SK-N-MC (cell line): ENCODE results near the gene TBC1D22A.
"Not testable (repeated sequence)": the region's sequence is repeated elsewhere in the genome, so short reads cannot be mapped to it uniquely, and the experiment has no call there.

ENCODE experiments used
- DNase-seq: peaks from one replicate; pipeline ENCODE4 v3.0.0-alpha.2; 2011; ENCODE audit warnings: low read depth, low spot score
- H3K27ac ChIP-seq: fragments of 200-600 bp; sonication (generic); 2 replicates; pipeline ENCODE4 v1.5.1; 2016; ENCODE audit warnings: mixed run types
- H3K36me3 ChIP-seq: fragments of 200-600 bp; sonication (generic); 2 replicates; pipeline ENCODE4 v1.6.1; 2017; ENCODE audit warnings: antibody characterized with exemption, low read length, mixed read lengths; ENCODE audit not compliant: insufficient read depth
- H3K4me3 ChIP-seq: fragments of 200-600 bp; sonication (generic); 2 replicates; pipeline ENCODE4 v1.5.1; 2016
- H3K9ac ChIP-seq: fragments of 200-600 bp; sonication (generic); 2 replicates; pipeline ENCODE4 v1.8.0; 2017; ENCODE audit warnings: mixed run types, mixed read lengths; ENCODE audit not compliant: insufficient read length
- H3K9me3 ChIP-seq: fragments of 200-600 bp; sonication (generic); 2 replicates; pipeline ENCODE4 v1.6.1; 2017; ENCODE audit warnings: low read depth, mild to moderate bottlenecking, antibody characterized with exemption, low read length, moderate library complexity, mixed read lengths
- EZH2 ChIP-seq: fragments of 200-600 bp; sonication (generic); IDR thresholded peaks from one replicate; pipeline ENCODE4 v1.6.1; 2017; ENCODE audit warnings: antibody characterized with exemption
- FOXP2 ChIP-seq: optimal IDR thresholded peaks from 2 replicates; pipeline ENCODE3; 2011; ENCODE audit warnings: mild to moderate bottlenecking, moderate library complexity; ENCODE audit not compliant: insufficient read depth; ENCODE audit errors: extremely low read length, control extremely low read depth
- POLR2AphosphoS5 ChIP-seq: IDR thresholded peaks from 2 replicates; pipeline ENCODE4 v1.6.1; 2012; ENCODE audit warnings: mild to moderate bottlenecking, low read depth, low read length, borderline replicate concordance

The TBC1D22A gene

DNA sequence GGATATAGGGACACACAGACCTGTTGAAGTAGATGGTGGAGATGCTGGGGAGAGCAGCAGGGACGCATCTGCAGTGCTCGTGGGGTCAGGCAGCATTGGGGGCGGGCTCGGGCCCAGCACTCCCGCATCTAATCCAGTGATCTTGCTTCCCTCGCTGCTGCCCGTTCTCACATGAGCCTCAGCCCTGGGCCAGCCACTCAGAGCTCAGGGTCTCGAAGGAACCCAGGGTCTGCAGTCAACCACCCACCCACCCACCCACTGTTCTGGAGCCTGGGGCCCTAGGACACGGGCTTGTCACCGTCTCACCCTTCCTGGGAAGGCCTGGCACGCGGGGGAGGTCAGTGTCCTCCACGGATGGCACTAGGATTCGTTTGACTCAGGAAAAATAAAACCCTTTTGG is 406.0 kb downstream of the TBC1D22A start:
- H3K9me3 ChIP-seq, result no peaks in the 10 kb centered on the region
- H3K9ac ChIP-seq, result no peak overlapping the region
- no peak for DNase-seq
- no peak overlapping the region for H3K4me3 ChIP-seq
- no peak overlapping the region for H3K27ac ChIP-seq
- no peaks in the 10 kb centered on the region for H3K36me3 ChIP-seq
- no peak for TF ChIP-seq EZH2
- TF ChIP-seq FOXP2, result no peak
- no peak for TF ChIP-seq POLR2AphosphoS5

DNA sequence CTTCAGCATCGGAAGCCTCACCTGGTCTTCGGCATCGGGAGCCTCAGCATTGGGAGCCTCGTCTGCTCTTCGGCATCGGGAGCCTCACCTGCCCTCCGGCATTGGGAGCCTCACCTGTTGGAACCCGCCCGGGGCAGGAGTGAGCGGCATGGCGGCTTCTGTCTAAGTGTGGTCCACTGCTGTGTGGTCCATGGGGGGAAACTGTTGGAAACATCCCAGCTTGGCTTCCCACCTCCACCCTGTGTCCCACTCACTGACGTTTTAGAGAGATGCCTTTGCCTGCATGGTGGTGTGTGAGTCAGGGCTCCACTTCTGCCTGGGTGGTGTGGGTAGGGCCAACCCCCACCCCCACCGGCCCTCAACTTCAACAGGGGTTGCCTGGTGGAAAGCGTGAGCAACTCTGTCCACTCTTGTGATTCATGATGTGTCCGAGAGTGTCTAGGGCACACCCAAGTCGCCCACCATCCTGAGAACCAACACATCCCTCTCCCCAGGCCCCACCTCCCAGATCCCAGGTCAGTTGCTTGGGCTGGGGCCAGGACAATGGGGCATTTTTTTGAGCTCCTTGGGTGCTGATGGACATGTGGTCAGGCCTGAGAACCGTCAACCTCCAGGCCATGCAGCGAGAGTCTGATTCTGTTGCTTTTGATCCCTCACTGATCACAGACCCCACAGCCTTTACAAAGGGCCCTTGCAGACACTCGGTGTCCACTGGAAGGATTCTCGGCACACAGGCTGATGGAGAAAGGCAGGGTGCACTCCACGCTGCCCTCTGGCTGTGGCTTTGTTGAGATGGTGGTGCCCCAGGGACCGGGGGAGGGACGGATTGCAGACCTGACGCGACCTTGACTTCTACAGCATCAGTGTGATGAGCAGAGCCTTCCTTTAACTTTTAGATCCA is 406.7 kb downstream of the TBC1D22A start:
- H3K9me3 ChIP-seq, result no peaks in the 10 kb centered on the region
- H3K36me3 ChIP-seq, result no peaks in the 10 kb centered on the region
- DNase-seq, result no peak
- TF ChIP-seq EZH2 (no peak), POLR2AphosphoS5 (no peak), FOXP2 (no peak)
- H3K4me3 ChIP-seq, result no peak overlapping the region
- no peak overlapping the region for H3K27ac ChIP-seq
- no peak overlapping the region for H3K9ac ChIP-seq

DNA sequence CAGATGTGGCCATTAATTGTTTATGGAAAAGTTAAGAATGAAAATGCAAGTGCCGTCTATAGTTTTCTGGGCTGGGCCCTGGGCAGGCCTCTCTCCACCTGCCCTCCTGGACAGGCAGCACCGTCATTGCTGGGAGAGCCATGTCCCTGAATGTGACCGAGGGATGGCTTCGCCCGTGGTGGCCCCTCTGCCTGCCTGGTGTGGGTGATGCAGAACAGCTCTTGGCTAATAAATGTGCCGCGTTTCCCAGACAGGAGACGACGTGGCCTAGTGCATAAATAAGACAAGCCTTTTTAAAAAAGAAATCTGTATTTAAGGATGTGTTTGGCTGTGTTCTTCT is 407.3 kb downstream of the TBC1D22A start:
- no peak for DNase-seq
- Histone ChIP-seq H3K9me3 (no peaks in the 10 kb centered on the region), H3K27ac (no peak overlapping the region), H3K9ac (no peak overlapping the region), H3K4me3 (no peak overlapping the region), H3K36me3 (no peaks in the 10 kb centered on the region)
- TF ChIP-seq EZH2 (no peak), POLR2AphosphoS5 (no peak), FOXP2 (no peak)

DNA sequence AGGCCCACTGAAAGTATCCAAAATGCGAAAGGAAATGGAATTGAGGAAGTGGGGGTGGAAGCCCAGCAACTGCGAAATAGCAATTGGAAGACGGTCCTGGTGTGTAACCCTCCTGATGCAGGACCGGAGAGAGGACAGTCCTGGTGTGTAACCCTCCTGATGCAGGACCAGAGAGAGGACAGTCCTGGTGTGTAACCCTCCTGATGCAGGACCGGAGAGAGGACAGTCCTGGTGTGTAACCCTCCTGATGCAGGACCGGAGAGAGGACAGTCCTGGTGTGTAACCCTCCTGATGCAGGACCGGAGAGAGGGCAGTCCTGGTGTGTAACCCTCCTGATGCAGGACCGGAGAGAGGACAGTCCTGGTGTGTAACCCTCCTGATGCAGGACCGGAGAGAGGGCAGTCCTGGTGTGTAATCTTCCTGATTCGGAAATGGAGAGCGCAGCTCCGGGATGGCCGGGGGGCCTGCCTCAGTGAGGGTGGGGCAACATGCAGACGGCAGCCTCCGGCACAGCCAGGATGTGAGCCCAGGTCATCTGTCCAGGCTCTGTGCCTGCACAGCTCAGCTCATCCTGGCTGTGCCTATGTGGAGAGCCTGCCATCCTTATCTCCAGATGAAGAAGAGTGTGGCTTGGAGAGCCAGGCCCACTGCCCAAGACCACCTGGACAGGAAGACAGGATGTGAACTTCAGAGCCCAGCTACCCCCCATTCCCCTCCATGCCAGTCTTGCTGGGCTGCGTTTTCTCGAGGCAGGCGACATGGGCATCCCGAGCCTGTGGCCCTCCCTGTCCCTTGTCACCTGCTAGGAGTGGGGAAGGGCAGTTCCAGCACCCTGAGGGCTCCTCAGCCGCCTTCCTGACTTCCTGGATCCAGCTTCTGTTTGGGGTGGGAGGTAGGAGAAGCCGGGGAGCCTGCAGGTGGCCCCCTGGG is 408.3 kb downstream of the TBC1D22A start:
- H3K27ac ChIP-seq, H3K36me3 ChIP-seq: not testable (repeated sequence)

DNA sequence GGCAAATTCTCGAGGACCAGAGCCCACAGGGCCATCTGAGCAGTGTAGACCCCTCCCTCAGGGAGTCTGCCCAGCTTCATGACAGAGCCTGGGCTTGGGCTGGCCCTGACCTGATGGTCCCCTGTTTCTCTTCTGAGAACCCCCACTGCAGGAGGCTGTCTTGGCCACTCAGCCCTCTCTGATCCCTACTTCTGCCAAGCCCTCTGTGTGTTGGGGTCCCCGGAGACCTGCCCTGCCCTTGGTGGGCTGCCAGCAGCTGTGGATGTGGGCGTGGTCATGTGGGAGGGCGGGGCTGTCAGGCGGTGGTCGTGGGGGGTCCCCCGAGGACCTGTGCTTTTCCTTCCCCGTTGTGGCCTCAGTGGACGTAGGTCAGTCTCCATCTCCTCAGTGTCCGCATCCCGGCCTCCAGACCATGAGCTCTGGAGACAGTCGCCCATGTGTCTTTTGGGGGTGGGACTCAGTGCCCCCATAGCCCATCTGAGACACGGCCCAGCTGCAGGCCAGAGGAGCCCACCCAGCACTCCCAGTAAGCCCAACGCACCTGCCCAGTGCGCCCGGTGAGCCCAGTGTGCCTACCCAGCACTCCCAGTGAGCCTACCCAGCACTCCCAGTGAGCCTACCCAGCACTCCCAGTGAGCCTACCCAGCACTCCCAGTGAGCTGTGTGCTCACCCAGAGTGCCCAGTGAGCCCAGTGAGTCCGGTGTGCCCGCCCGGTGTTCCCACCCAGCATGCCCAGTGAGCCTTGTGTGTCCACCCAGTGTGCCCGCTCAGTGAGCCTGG is 409.2 kb downstream of the TBC1D22A start:
- TF ChIP-seq EZH2, result no peak
- TF ChIP-seq POLR2AphosphoS5, result no peak
- no peak for TF ChIP-seq FOXP2
- no peak overlapping the region for H3K27ac ChIP-seq
- no peak overlapping the region for H3K9ac ChIP-seq
- no peaks in the 10 kb centered on the region for H3K36me3 ChIP-seq
- H3K9me3 ChIP-seq, result no peaks in the 10 kb centered on the region
- no peak overlapping the region for H3K4me3 ChIP-seq
- no peak for DNase-seq

More for the DNA sequence above, 408.3 kb downstream of the TBC1D22A start:
- not testable (repeated sequence) for H3K9ac ChIP-seq, H3K4me3 ChIP-seq, DNase-seq, H3K9me3 ChIP-seq

DNA sequence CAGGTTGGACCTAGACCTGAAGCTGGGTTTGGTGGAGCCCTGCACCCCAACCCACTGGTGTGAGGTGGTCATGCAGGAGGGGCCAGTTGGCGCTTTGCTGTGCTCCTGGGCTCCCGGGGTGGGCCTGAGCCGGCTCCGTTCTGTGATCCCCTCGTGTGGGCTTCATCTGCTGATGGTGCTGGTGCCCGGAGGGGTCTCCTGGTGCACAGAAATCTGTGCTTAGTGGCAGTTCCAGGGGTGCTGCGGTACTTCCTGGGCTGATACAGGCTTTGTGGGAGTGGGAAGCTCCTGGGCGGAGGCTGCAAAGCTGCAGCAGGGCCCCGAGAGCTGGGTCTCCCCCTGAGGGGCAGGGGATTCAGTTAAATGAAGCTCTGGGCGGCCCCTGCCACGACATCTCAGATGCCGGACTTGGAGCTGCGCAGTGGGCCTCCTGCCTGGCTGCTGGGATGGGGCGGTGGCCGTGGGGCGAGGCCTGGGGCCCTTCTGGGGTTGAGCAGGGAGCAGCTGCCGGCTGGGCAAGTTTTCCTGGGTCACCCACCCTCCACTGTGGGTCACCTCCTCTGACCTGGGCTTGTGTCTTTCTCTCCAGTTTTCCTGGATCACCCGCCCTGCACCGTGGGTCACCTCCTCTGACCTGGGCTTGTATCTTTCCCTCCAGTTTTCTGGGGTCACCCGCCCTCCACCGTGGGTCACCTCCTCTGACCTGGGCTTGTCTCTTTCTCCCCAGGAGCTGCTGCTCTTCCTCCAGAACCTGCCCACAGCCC is 410.5 kb downstream of the TBC1D22A start:
- Histone ChIP-seq H3K9ac (no peak overlapping the region), H3K36me3 (no peaks in the 10 kb centered on the region), H3K27ac (no peak overlapping the region), H3K4me3 (no peak overlapping the region), H3K9me3 (no peaks in the 10 kb centered on the region)
- no peak for TF ChIP-seq POLR2AphosphoS5
- no peak for TF ChIP-seq EZH2
- TF ChIP-seq FOXP2, result no peak
- no peak for DNase-seq

DNA sequence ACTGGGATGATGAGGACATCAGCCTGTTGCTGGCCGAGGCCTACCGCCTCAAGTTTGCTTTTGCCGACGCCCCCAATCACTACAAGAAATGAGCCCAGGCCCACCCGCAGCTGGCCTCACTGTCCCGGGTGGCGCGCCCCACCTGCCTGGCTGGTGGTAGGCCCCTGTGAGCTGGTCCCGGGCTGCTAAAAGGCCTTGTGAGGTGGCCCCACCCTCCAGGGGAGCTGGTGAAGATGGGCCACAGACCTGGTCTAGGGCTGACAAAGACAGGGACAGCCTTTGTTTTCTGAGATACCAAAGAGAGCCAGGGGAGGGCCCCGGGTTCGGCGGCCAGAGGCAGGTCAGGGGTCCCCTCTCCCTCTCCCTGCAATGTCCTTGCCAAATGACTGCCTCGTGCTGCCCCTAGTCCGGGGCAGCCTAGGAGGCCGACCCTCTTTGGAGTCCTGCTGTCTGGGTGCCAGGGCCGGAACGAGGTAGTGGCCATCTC is 411.1 kb downstream of the TBC1D22A start:
- Histone ChIP-seq H3K27ac (no peak overlapping the region), H3K36me3 (no peaks in the 10 kb centered on the region), H3K9me3 (no peaks in the 10 kb centered on the region), H3K4me3 (no peak overlapping the region), H3K9ac (no peak overlapping the region)
- no peak for DNase-seq
- TF ChIP-seq FOXP2, result no peak
- no peak for TF ChIP-seq EZH2
- no peak for TF ChIP-seq POLR2AphosphoS5

DNA sequence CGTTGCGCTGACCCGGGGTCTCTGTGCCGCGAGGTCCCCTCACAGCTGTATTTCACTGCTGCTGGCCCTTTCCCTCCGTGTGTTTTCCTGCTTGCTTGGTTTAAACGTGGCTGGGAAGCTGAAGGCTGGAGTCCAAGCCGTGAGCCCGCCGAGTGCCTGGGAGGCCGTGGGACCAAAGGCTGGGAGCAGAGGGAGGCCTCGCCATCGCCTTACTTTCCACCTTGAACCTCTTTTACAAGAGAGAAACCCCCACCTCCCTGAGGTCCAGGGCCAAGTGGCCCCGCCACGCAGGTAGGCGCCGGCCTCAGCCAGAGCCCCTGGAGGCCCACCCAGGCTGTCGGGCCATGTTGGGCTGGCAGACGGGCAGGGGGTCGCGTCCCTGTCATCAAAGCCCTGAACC is 411.6 kb downstream of the TBC1D22A start:
- Histone ChIP-seq H3K4me3 (no peak overlapping the region), H3K9me3 (no peaks in the 10 kb centered on the region), H3K27ac (no peak overlapping the region), H3K9ac (no peak overlapping the region), H3K36me3 (no peaks in the 10 kb centered on the region)
- no peak for DNase-seq
- TF ChIP-seq EZH2 (no peak), FOXP2 (no peak), POLR2AphosphoS5 (no peak)
